Breast epithelium (tissue), 3 donors: ENCODE measurements around the gene ZMYND10.

Experiments used
- POLR2A ChIP-seq: fragments of 450-650 bp; IDR thresholded peaks from one replicate; pipeline ENCODE4 v1.6.1; 2016; ENCODE audit warnings: antibody characterized with exemption, mild to moderate bottlenecking, moderate library complexity
- POLR2AphosphoS5 ChIP-seq, 3 donors: sonication (generic); formaldehyde crosslinking; IDR thresholded peaks; one replicate each; pipeline ENCODE4 v1.6.1; 2017; ENCODE audit warnings: antibody characterized with exemption in 3 of 3
- TF ChIP-seq, protein P1 (sequence below), 3 donors: fragments of 450-650 bp; IDR thresholded peaks; one replicate each; pipeline ENCODE4 v1.5.1; 2016 to 2017; ENCODE audit warnings: antibody characterized with exemption in 3 of 3, mild to moderate bottlenecking in 3 of 3, moderate library complexity in 3 of 3

DNA sequence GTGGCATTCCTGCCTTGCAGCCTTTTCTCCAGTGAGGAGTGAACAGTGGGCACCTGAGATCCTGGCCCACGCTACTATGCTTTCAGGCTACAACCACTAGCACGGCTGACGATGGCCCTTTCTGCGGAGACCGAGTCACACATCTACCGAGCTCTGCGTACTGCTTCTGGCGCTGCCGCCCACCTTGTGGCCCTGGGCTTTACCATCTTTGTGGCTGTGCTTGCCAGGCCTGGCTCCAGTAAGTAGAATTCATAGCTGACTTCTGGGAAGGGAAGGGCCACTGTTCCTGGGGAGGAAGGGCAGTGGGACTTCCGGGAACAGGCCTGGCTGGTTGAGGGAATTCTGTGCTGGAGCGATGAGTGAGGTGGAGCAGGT is 5.8 kb upstream of the ZMYND10 start:
- TF ChIP-seq, protein P1, sequence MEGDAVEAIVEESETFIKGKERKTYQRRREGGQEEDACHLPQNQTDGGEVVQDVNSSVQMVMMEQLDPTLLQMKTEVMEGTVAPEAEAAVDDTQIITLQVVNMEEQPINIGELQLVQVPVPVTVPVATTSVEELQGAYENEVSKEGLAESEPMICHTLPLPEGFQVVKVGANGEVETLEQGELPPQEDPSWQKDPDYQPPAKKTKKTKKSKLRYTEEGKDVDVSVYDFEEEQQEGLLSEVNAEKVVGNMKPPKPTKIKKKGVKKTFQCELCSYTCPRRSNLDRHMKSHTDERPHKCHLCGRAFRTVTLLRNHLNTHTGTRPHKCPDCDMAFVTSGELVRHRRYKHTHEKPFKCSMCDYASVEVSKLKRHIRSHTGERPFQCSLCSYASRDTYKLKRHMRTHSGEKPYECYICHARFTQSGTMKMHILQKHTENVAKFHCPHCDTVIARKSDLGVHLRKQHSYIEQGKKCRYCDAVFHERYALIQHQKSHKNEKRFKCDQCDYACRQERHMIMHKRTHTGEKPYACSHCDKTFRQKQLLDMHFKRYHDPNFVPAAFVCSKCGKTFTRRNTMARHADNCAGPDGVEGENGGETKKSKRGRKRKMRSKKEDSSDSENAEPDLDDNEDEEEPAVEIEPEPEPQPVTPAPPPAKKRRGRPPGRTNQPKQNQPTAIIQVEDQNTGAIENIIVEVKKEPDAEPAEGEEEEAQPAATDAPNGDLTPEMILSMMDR (IDR thresholded peaks at IDR 0.05), result no peak
- TF ChIP-seq POLR2AphosphoS5 (IDR thresholded peaks at IDR 0.05), result no peak
- no peak for TF ChIP-seq POLR2A
